Activated CD8-positive, alpha-beta memory T cell treated with anti-CD3 and anti-CD28 coated beads for 36 hours (primary cell): ENCODE data around the gene DUSP2. TPM values are rescaled to one million over a fixed set of nuclear protein-coding genes. Genes with fewer than 3 reads are reported as not detected.

Experiments used
- CTCF ChIA-PET: fragments of 350-600 bp; sonication (Branson Sonifier 250); formaldehyde crosslinking; loops from one replicate; lab custom pipeline; 2021; ENCODE audit warnings: antibody characterized with exemption; lab: Charles Lee
- POLR2A ChIA-PET: fragments of 350-600 bp; sonication (Branson Sonifier 250); formaldehyde crosslinking; loops from one replicate; lab custom pipeline; 2021; ENCODE audit warnings: antibody characterized with exemption; lab: Charles Lee
- total RNA-seq, 2 experiments: library from RNA; stranded (reverse); gene quantifications; one replicate each; pipeline ENCODE4 v1.2.3, GENCODE V29; 2021

DUSP2 gene
- total RNA-seq, 2 experiments from 2014 or later, result 297 to 298 TPM

DNA sequence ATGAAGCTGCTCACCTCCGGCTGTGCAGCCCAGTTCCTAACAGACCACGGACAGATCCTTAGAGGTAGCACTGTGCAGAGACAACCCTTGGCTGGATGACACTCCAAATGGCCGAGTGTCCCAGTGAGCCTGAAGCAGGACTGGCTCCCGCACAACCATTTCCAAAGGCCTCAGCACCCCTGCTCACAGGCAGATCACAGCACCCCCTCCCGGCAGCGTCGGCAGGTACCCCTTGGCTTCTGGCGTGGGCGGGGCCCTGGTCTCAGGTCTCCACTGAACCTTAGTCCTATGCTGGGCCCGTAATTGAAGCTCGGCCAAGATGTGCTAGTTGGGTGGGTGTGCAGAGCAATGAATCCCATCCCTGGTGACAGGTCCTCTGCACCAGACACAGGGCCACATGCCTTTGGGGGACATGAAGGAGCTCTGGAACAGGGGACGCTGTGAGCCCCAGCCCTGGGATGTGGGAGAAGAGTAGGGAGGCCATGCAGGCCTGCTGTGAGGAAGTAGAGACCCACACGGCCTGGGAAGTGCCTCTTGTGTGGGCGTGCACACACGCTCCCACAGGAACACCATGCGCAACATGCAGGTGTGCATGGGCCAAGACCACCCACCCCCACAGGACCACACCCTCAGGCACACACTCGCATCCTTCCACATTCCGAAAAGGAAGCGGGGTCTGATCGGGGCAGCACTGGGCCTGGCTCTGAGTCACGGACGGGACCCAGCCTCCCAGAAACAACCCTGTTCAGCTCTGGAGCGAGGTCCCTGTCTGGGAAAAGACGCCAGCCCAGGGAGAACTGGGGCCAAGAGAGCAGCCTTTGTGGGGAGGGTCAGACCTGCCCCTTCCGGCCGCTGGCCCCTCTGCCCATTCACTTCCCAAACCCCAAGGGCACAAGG, 2.8 kb downstream of the DUSP2 start:
- CTCF ChIA-PET, result interaction anchor here (0.6 to 9.5 kb wide), 10 partner anchors 8 to 39 kb away, joined by 3 to 141 read pairs (median 6); no protein-coding TSS in a partner anchor

DNA sequence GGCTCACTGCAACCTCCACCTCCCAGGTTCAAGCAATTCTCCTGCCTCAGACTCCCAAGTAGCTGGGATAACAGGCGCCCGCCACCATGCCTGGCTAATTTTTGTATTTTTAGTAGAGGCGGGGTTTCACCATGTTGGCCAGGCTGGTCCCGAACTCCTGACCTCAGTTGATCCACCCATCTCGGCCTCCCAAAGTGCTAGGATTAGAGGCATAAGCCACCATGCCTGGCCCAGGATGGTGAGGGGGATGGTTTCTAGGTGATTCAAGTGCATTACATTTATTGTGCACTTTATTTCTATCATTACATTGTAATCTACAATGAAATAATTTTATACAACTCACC, 3.6 kb downstream of the DUSP2 start:
- POLR2A ChIA-PET, result interaction anchor here (2.1 to 8.1 kb wide), 3 partner anchors 19 to 67 kb away, joined by 7 to 240 read pairs (median 19); partner anchors contain the start of gene STARD7
- CTCF ChIA-PET, result interaction anchor here (1.4 to 9.5 kb wide), 5 partner anchors 11 to 33 kb away, joined by 4 to 141 read pairs (median 12); no protein-coding TSS in a partner anchor

More for the DNA sequence above, 2.8 kb downstream of the DUSP2 start:
- POLR2A ChIA-PET, result interaction anchor here (1.1 to 8.1 kb wide), 7 partner anchors 11 to 385 kb away, joined by 3 to 240 read pairs (median 5); partner anchors contain the start of gene STARD7

DNA sequence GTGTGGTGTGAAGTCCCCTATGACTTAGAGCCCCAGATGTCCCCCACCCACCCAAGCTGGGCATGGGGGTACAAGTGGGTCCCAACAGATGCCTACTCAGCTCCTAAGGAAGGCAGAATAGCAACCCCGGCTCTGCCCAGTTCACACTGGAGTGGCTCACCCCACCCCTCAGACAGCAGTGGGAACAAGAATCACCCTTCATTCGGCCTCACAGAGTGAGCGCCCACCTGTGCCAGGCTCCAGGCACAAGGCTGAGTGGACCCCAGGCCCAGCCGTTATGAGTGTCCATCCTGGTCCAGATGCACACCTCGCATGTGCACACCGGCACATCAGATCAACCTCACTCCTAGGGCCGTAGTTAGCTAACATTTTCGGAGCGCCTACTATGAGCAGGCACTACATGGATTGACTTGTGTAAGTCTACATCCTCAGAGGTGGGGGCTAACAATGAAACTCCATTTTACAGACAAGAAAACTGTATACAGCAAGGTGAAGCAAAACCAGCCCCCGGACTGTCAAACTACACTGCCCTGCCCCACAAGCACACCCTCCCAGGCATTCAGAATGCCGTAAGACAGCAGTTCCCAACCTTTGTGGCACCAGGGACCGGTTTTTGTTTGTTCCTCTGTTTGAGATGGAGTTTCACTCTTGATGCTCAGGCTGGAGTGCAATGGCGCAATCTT, 4.2 kb downstream of the DUSP2 start:
- CTCF ChIA-PET, result interaction anchor here (0.6 to 9.5 kb wide), 7 partner anchors 20 to 67 kb away, joined by 3 to 141 read pairs (median 4); no protein-coding TSS in a partner anchor
- POLR2A ChIA-PET, result interaction anchor here (1.4 to 8.1 kb wide), 3 partner anchors 20 to 33 kb away, joined by 6 to 240 read pairs (median 19); no protein-coding TSS in a partner anchor

DNA sequence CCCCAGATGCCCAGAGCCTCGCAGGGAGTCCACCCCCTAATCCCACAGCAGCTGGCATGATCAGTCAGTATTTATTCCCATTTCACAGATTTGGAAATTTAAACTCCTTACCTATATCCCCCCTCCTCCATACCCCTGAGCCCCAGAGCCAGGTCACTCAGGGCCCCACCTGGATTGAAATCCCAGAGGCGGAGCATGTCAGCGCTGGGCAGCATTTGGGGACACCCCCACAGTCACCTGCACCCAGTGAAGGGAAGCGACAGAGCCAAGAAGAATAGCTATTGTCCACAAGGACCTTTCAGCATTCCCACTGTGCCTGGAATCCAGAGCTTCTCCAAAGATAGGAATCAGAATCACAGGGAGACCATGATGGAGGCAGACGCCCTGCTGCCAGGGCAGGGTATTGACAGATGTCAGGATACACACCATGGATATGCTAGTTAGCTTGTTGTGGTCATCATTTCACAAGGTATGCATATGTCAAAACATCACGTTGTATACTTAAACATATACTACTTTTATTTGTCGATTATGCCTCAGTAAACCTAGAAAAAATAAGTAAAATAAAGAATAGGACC, 6.0 kb downstream of the DUSP2 start:
- ChIA-PET CTCF (interaction anchor here (0.7 to 4.3 kb wide), 17 partner anchors 9 to 151 kb away, joined by 3 to 104 read pairs (median 4); no protein-coding TSS in a partner anchor), POLR2A (interaction anchor here (0.7 to 3.2 kb wide), 5 partner anchors 19 to 128 kb away, joined by 3 to 13 read pairs (median 4); partner anchors contain the start of gene STARD7)

DNA sequence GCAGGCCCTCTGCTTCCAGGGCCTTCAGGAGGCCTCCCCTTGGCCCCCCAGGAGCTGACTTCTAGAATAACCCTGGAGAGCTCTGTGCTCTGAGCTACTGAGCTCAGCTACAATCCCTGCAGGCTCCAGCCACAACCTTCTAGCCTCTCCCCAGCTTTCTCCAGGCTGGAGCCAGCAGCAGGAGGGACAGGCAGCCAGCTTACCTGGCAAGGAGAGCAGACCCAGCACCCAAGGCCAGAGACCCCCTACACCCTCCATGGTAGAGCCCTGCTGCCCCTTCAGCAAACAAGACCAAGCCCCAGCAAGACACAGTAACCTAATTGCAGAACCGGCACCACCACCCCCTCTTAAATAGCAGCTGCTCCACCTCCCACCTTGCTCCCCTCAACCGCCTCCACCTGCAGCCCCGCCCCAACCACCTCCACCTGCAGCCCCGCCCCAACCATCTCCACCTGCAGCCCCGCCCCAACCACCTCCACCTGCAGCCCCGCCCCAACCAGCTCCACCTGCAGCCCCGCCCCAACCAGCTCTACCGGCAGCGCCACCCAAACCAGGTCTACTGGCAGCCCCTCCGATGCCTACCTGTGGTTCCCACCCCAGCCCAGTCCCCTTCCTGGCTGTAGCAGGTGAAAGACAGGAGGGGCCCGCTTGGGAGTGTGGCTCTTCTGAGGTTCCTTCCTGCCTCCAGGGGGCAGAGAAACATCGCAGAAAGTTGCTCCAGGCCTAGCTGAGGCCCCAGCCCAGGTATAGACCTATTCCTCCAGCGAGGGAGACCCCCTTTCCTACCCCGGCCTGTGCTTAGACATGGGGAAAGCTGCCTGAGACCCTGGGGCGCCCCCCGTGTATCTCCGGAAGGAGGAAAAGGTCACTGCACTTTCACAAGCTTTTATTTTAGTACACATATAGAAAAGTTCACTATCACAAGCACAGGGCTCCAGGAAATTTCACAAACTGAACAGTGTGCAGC, 6.8 kb downstream of the DUSP2 start, which contains the start of gene ASTL:
Gene ASTL, minus strand, starts transcription at position 324 of the 967 bp plus-strand sequence. Its CDS starts 66 bp downstream, at position 258.
- POLR2A ChIA-PET, result interaction anchor here (0.7 to 3.2 kb wide), 6 partner anchors 20 to 129 kb away, joined by 3 to 13 read pairs (median 6); partner anchors contain the start of gene STARD7

DNA sequence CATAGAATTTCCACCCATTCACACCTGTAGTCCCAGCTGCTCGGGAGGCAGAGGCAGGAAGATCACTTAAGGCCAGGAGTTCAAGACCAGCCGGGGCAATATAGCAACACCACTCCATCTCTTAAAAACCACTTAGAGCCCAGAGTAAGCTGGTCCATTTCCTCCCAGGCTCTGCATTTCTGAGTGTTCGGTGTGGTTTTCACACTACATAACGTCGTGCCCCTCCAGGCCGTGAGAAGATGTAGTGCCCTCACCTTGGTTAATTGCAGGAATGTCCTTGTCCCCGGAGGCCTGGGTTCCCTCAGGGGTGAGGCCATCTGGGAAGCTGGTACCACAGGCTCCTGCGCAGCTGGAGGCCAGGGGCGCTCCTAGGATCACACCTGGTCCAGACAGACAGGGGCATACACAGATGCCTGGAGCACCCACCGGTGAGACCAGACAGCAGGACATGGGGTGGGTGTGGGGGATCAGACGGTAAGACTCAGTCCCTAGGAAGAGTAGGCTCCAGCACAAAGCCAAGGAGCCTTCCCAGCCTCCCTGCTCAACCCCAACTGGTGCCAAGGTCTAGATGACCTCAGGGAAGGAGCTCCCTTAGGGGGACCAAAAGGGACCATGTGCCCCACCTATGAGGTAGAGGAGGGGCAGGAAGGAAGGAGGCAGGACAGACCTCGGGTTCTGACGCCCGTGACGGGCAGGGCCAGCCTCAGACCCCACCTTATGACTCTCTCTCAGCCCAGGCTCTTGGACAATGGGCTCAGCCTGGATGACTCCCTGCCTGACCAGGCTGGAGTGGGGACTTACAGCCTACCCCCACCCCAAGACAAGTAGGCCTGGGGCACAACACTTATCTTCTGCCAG, 7.7 kb downstream of the DUSP2 start:
- ChIA-PET CTCF (interaction anchor here (0.9 to 4.3 kb wide), 10 partner anchors 13 to 145 kb away, joined by 3 to 104 read pairs (median 4); no protein-coding TSS in a partner anchor), POLR2A (interaction anchor here (1.7 to 3.2 kb wide), 3 partner anchors 21 to 37 kb away, joined by 7 to 13 read pairs (median 8); no protein-coding TSS in a partner anchor)

More for the DNA sequence above, 6.8 kb downstream of the DUSP2 start, which contains the start of gene ASTL:
- CTCF ChIA-PET, result interaction anchor here (0.7 to 4.3 kb wide), 21 partner anchors 10 to 152 kb away, joined by 3 to 104 read pairs (median 4); no protein-coding TSS in a partner anchor

DNA sequence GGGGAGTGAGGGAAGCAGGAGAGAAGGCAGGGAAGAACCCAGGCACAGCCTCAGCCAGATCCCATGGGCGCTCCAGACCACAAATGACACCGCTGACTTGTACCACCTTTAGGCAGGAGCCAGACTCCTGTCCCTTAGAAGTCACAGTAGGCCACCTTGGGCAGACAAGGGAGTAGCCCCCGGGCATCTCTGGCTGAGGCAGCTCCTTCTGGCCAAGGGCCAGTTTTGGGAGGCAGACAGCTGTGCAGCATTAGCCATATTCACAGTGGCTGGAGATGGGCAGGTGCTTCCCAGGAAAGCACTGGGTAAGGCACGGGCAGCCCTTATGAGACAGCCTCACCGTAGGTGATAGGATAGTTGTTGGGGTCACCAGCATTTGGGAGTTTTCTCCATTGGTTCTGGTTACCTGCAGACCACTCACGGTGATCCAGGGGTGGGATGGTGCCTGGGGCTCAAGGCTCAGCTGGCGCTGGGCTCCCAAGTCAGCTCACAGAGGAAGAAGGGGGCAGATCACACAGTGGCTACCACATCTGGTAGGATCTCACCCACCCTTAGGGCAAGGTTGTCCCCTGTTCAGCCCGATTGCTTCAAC, 9.0 kb downstream of the DUSP2 start:
- POLR2A ChIA-PET, result interaction anchor here (1.0 to 1.7 kb wide), 2 partner anchors 9 to 27 kb away, joined by 3 to 7 read pairs; partner anchors contain the start of gene DUSP2
- CTCF ChIA-PET, result interaction anchor here (4.3 kb wide), 1 partner anchor 38 kb away, joined by 104 read pairs; no protein-coding TSS in a partner anchor

DNA sequence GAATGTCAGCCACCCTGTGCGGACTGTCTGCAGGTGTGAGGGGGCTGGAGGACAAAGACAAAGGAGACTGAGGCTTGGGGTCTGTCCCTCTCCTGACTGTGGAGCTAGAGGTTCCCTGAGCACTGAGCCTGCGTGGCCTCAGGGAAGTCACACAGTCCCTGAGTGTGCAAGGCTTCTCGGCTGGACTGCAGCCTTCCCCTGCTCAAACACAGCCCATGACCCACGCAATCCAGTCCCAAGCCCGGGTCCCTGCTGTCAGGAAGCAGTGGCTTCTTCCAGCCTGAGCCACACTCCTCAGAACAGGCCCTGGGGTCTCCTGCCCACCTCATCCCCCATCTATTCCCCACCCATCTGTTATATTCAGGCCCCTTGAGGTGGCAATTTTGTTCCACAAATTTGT, 9.6 kb downstream of the DUSP2 start:
- POLR2A ChIA-PET, result interaction anchor here (0.6 kb wide), 1 partner anchor 297 kb away, joined by 3 read pairs; no protein-coding TSS in a partner anchor
- CTCF ChIA-PET, result interaction anchor here (1.1 to 4.3 kb wide), 3 partner anchors 39 to 143 kb away, joined by 3 to 104 read pairs (median 7); no protein-coding TSS in a partner anchor

DNA sequence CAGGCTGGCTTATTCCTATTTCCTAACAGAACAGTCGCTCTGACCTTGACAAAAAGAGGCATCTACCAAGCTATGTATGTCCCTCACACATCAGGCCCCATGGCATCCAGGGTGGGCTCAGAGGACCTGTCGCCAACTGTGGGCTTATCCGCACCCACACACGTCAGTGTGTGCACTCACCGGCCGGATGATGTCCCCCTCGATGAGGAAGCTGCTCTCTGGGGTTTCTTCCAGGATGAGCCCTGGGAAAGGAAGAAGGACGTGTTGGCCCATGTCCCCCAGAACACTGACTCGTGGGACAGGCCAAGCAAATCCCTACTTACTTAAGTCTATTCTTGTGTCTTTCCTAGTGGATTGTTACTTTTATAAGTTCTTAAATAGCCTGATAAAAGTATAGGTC, 10.1 kb downstream of the DUSP2 start:
- ChIA-PET POLR2A (interaction anchor here (0.6 kb wide), 1 partner anchor 297 kb away, joined by 3 read pairs; no protein-coding TSS in a partner anchor), CTCF (interaction anchor here (1.1 to 1.7 kb wide), 2 partner anchors 40 to 142 kb away, joined by 3 to 7 read pairs; no protein-coding TSS in a partner anchor)

DNA sequence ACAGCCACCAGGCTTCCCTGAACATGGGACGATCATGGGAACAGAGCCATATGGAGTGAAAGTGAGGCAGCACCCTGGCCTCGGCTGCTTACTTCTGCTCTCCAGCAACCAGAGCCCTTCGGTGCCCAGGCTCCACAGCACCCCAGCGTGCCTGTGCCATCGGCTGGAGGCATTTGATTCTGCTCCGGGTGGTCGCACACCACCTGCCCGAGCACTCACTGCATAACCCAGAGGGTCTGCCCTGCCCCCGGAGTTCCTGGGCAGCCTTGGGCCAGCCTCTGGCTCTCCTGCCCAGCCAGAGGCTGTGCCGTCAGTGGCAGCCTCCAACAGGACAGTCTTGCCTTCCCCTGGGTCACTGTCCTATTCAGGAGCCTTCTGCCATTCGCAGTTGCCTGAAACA, 10.8 kb downstream of the DUSP2 start:
- CTCF ChIA-PET, result interaction anchor here (1.1 to 1.7 kb wide), 2 partner anchors 41 to 141 kb away, joined by 3 to 7 read pairs; no protein-coding TSS in a partner anchor
- POLR2A ChIA-PET, result no interaction called here

DNA sequence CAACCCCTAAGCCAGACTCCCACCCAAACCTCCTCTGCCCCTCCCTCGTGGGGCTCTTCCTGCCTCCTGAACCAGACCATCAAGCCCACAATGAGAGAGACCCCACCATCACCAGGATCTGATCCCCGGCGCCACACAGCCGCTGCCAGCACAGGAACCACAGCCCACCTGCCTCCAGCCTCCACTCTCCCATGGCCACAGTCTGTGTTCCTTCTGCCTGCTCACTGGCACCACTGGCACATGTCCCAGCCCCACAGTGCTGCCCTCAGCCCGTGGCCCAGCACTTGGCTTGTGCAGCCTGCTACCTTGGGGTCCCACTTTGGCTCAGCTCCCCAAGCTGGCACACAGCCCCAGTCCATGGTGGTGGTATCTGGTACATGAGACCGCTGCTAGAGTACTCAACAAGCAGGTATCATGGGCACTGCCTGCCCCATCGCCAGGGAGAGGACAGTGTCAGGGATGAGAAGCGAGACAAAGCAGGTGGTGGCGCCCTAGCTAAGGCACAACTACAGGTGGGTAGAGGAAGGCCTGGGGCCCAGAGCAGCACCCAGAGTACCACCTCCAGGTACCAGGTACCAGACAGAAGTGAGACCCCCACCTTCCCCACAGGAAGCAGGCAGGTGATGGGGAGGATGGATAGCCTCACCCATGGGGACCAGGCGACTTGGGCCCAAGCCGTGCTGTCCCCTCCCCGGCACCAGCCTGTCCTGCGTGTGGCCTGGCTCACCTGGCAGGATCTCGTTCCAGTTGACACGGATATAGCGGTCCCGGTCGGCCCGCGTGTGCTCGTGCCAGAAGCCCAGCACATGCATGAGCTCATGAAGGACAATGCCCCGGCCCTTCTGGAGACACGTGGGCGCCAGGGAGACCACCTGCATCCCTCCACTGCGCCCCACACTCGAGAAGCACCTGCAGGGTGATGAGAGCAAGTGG, 13.2 kb downstream of the DUSP2 start:
- ChIA-PET CTCF (interaction anchor here (0.6 to 2.7 kb wide), 7 partner anchors 10 to 140 kb away, joined by 3 to 18 read pairs (median 3); no protein-coding TSS in a partner anchor), POLR2A (interaction anchor here (1.8 kb wide), 1 partner anchor 13 kb away, joined by 6 read pairs; the partner anchor contains the start of gene DUSP2)

DNA sequence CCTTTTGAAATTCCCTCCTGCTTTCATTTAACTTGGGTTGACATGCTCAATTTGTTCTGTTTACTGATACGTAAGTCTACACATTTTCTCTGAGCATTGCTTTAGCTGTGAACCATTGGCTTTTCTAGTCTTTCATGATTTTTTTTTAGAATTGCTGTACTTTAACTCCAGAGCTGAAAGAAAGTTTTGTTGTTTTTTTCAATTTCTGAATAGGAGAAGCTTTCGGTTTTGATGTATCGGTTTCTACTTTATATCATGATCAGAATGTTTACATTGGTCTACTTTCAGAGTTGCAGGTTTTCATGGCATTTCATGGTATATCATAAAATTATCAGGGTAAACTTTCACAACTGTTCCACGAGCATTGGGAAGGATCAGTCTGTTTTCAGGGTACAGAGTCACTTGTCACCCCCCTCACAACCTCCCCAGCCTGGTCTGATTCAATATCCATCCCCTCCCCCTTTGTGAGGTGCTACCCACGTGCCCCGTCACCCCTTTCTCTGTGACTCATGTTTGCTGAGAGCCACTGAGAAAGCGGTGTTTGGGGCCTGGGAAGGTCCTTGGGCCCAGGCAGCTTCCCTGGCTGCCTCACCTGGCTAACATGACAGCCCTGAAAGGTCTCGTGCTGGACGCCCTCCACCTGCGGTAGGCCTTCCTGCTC, 14.0 kb downstream of the DUSP2 start:
- POLR2A ChIA-PET, result interaction anchor here (1.0 to 1.8 kb wide), 3 partner anchors 11 to 14 kb away, joined by 3 to 6 read pairs (median 5); partner anchors contain the start of gene DUSP2
- CTCF ChIA-PET, result interaction anchor here (0.6 to 2.7 kb wide), 7 partner anchors 11 to 139 kb away, joined by 3 to 18 read pairs (median 4); no protein-coding TSS in a partner anchor

DNA sequence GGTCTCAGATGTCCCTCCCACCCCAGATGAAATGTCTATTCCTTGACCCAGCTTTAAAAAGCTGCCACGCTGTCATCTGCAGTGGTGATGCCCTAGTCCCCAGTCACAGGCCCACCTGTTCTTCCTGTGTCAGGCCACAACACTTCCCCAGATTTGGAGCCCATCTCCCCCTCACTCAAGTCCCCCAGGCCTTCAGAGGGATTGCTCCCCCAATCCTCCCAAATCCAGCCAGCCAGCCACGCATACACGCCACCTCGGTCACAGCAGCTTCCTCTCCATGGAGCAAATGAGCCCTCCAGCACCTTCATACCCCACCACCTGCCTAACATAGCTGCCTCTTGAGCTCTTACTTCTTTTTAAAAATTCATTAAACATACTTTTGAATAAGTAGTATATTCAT, 14.8 kb downstream of the DUSP2 start:
- ChIA-PET CTCF (interaction anchor here (1.0 to 2.7 kb wide), 6 partner anchors 12 to 108 kb away, joined by 3 to 18 read pairs (median 8); no protein-coding TSS in a partner anchor), POLR2A (interaction anchor here (1.0 to 1.8 kb wide), 3 partner anchors 12 to 14 kb away, joined by 3 to 6 read pairs (median 5); partner anchors contain the start of gene DUSP2)
